ENCODE measurements around the gene TUBD1. TPM values are rescaled to one million over a fixed set of nuclear protein-coding genes. Genes with fewer than 3 reads are reported as not detected.
A peak's percentile ranks its signal among the peaks of the same experiment; 100 is the strongest.
"Not testable (repeated sequence)": the region's sequence is repeated elsewhere in the genome, so short reads cannot be mapped to it uniquely, and the experiment has no call there.

TUBD1 gene
- total RNA-seq, 4 donors from 2014 or later, result 4.2 to 16.5 (median 8.4) TPM

- Histone ChIP-seq H3K36me3 (peaks cover 0 to 3% (median 0%) of the 10 kb centered on the region in 3 donors), H3K4me3 (peak overlapping the region in 1 of 4 donors; percentile 1), H3K27me3 (no peaks in the 10 kb centered on the region), H3K9me3 (no peaks in the 10 kb centered on the region), H3K27ac (peak overlapping the region; percentile 2 to 97 (median 82)), H3K4me1 (peaks cover 0 to 70% (median 36%) of the 10 kb centered on the region in 4 donors)
- 26 to 27% methylated on average over 7 of the region's 7 CpGs for WGBS, 2 donors
- peak in 1 of 2 donors; percentile 61 for DNase-seq (ENCODE audit: low spot score in 2 of 2)
- no peak for TF ChIP-seq POLR2A (IDR thresholded peaks at IDR 0.05)
- peak in 1 of 5 experiments; percentile 5 for TF ChIP-seq CTCF (IDR thresholded peaks at IDR 0.05)
- peak in 1 of 2 donors; percentile 66 for TF ChIP-seq EP300 (IDR thresholded peaks at IDR 0.05)
Observed at GRCh38 chr17:59846394-59847165, 46.2 kb downstream of the TUBD1 start.

GRCh38 chr17:59845595-59846393, 46.9 kb downstream of the TUBD1 start:
- 49 to 56% methylated on average over 3 of the region's 3 CpGs for WGBS, 2 donors
- H3K27me3 ChIP-seq, result no peaks in the 10 kb centered on the region
- H3K9me3 ChIP-seq, result no peaks in the 10 kb centered on the region
- H3K4me1 ChIP-seq, result peaks cover 0 to 70% (median 34%) of the 10 kb centered on the region in 4 donors
- H3K36me3 ChIP-seq, result peaks cover 0 to 3% (median 0%) of the 10 kb centered on the region in 3 donors
- H3K27ac ChIP-seq, result peak overlapping the region; percentile 2 to 97 (median 82)
- peak in 1 of 2 donors; percentile 48 for DNase-seq (ENCODE audit: low spot score in 2 of 2)
- TF ChIP-seq EP300 (IDR thresholded peaks at IDR 0.05) (peak in 1 of 2 donors; percentile 45), CTCF (IDR thresholded peaks at IDR 0.05) (no peak)
- H3K4me3 ChIP-seq, result no peak overlapping the region

GRCh38 chr17:59844884-59845594, 47.7 kb downstream of the TUBD1 start:
- TF ChIP-seq CTCF (IDR thresholded peaks at IDR 0.05) (no peak), EP300 (IDR thresholded peaks at IDR 0.05) (no peak), POLR2A (IDR thresholded peaks at IDR 0.05) (no peak)
- Histone ChIP-seq H3K4me3 (no peak overlapping the region), H3K27ac (peak overlapping the region in 3 of 4 donors; percentile 76 to 97 (median 87)), H3K27me3 (no peaks in the 10 kb centered on the region), H3K36me3 (peaks cover 0 to 8% (median 0%) of the 10 kb centered on the region in 3 donors), H3K9me3 (no peaks in the 10 kb centered on the region), H3K4me1 (peaks cover 0 to 76% (median 36%) of the 10 kb centered on the region in 4 donors)
- no peak for DNase-seq (ENCODE audit: low spot score in 2 of 2)
- 93 to 94% methylated on average over 3 of the region's 3 CpGs for WGBS, 2 donors

GRCh38 chr17:59842901-59843652, 49.7 kb downstream of the TUBD1 start:
- 64 to 70% methylated on average over 13 of the region's 13 CpGs for WGBS, 2 donors
- Histone ChIP-seq H3K4me3 (peak overlapping the region in 1 of 4 donors; percentile 3), H3K9me3 (no peaks in the 10 kb centered on the region), H3K27ac (peak overlapping the region in 3 of 4 donors; percentile 90 to 99 (median 97)), H3K4me1 (peaks cover 0 to 75% (median 28%) of the 10 kb centered on the region in 4 donors), H3K27me3 (no peaks in the 10 kb centered on the region), H3K36me3 (peaks cover 0 to 15% (median 0%) of the 10 kb centered on the region in 3 donors)
- DNase-seq (ENCODE audit: low spot score in 2 of 2), result peak in 1 of 2 donors; percentile 28
- TF ChIP-seq CTCF (IDR thresholded peaks at IDR 0.05), result no peak
- peak; percentile 33 to 38 for TF ChIP-seq POLR2A (IDR thresholded peaks at IDR 0.05)
- TF ChIP-seq EP300 (IDR thresholded peaks at IDR 0.05), result peak in 1 of 2 donors; percentile 77

GRCh38 chr17:59841882-59842263, 50.9 kb downstream of the TUBD1 start:
- Histone ChIP-seq H3K4me3 (peak overlapping the region in 3 of 4 donors; percentile 40 to 75 (median 64)), H3K36me3 (peaks cover 0 to 15% (median 0%) of the 10 kb centered on the region in 3 donors), H3K27ac (peak overlapping the region in 3 of 4 donors; percentile 90 to 99 (median 97)), H3K4me1 (peaks cover 0 to 68% (median 25%) of the 10 kb centered on the region in 4 donors)
- DNase-seq (ENCODE audit: low spot score in 2 of 2); H3K9me3 ChIP-seq; H3K27me3 ChIP-seq: not testable (repeated sequence)
- WGBS, 2 donors, result 74 to 75% methylated on average over 4 of the region's 4 CpGs

Data from tibial nerve (tissue), 4 donors.